ENCODE data around the gene CLMP.
A peak's percentile ranks its signal among the peaks of the same experiment; 100 is the strongest.

Gene CLMP

GRCh38 chr11:123203471-123203870, 8.4 kb upstream of the CLMP start:
- no peak overlapping the region for H3K9ac ChIP-seq (ENCODE audit: low read length)
- no peak overlapping the region for H3K4me3 ChIP-seq (ENCODE audit: low read length)
- H3K27me3 ChIP-seq (replicated peaks; ENCODE audit: control insufficient read depth, insufficient read depth, low read length), result no peaks in the 10 kb centered on the region
- no peaks in the 10 kb centered on the region for H3K9me3 ChIP-seq (ENCODE audit: control insufficient read depth, low read length)
- H3K36me3 ChIP-seq (ENCODE audit: control insufficient read depth, insufficient read depth, low read length, severe bottlenecking), result no peaks in the 10 kb centered on the region
- peaks cover 11% of the 10 kb centered on the region for H3K4me1 ChIP-seq (ENCODE audit: control insufficient read depth, insufficient read depth, low read length)
- no peak for DNase-seq (ENCODE audit: low read depth)

DNA sequence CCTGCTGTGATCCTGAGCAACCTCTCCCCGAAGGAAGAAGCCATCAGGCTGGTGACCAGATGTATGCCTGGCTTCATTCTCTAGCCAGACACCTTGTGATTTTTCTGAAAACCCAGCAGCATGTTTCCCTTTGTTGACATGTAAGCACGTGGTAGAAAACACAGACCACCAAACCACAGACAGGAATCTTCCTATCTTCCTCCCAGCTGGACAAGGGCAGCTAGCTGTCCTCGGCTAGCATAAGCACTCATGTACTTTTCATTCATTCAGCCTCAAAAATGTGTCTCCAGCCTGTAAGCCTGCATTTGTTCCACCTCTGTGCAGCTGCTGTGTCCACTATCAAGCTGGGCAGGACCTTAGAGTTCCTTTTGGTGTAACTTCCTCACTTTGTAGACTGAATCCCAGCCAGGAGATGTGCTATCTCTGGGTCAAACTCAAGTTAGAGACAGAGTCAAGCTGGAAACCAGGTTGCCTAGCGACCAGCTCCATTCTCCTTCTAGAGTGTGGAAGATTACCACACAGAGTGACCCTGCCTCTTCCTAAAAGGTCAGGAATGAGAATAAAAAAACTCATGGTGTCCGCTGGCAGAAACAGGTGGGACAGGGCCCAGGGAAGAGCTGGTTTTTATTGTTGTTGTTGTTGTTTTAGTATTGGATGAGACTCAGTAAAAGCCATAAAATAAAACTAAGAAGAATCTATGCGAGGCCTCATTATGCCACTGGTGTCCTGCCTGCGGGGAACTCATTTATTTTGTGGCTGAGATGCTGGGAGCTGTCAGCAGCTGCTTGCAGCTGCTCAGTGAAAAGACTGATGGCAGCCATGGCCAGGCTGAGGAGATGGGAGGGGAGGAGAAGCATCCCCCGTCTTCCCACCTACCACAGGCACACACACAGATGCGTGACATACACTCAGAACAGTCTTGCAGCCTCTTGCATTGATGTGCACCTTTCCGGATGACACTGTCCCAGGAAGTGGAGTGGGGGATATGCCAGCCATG, 7.4 kb upstream of the CLMP start:
- Histone ChIP-seq H3K9me3 (ENCODE audit: control insufficient read depth, low read length) (no peaks in the 10 kb centered on the region), H3K36me3 (ENCODE audit: control insufficient read depth, insufficient read depth, low read length, severe bottlenecking) (no peaks in the 10 kb centered on the region), H3K27me3 (replicated peaks; ENCODE audit: control insufficient read depth, insufficient read depth, low read length) (no peaks in the 10 kb centered on the region), H3K9ac (ENCODE audit: low read length) (no peak overlapping the region), H3K4me3 (ENCODE audit: low read length) (no peak overlapping the region), H3K4me1 (ENCODE audit: control insufficient read depth, insufficient read depth, low read length) (peaks cover 19% of the 10 kb centered on the region)
- no peak for DNase-seq (ENCODE audit: low read depth)

DNA sequence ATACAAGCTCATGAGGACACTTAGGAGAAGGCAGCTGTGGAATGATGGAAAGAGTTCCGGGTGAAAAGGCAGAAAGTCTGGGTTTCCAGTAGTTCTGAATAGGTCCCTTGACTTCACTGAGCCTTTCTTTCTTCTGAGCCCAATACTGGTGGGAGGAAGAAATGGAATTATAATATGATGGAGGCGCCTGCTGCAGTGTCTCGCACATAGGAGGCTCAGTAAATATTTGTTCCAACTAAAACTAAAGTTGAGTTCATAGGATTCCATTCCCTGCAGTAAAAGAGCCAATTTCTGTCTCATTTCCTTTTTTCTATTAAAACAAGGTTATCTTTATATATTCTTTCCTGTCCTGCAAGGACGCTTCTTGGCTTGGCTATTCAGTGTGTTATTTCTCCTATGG, 5.2 kb upstream of the CLMP start:
- no peaks in the 10 kb centered on the region for H3K9me3 ChIP-seq (ENCODE audit: control insufficient read depth, low read length)
- H3K36me3 ChIP-seq (ENCODE audit: control insufficient read depth, insufficient read depth, low read length, severe bottlenecking), result no peaks in the 10 kb centered on the region
- H3K4me1 ChIP-seq (ENCODE audit: control insufficient read depth, insufficient read depth, low read length), result peaks cover 27% of the 10 kb centered on the region
- no peak overlapping the region for H3K9ac ChIP-seq (ENCODE audit: low read length)
- no peaks in the 10 kb centered on the region for H3K27me3 ChIP-seq (replicated peaks; ENCODE audit: control insufficient read depth, insufficient read depth, low read length)
- no peak overlapping the region for H3K4me3 ChIP-seq (ENCODE audit: low read length)
- no peak for DNase-seq (ENCODE audit: low read depth)

DNA sequence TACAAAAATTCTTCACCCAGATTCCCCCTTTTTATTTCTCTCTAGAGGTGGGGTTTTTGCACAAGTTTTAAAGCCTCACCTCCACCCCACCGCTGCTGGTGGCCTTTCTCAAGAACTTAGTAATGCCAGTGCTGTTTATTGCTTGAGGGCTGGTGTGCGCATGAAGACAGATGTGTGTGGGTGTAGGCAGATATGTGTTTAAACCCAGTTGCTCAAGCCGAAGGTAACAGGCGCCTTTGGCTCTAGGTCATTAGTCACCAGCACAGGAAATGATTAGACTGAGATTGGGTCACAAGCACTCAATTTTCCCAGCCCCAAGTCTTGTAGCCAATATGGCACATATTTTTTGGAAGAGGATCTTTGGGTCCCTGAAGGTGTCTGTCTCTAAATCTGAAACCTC, 2.7 kb upstream of the CLMP start:
- peak; percentile 70 for DNase-seq (ENCODE audit: low read depth)
- H3K27me3 ChIP-seq (replicated peaks; ENCODE audit: control insufficient read depth, insufficient read depth, low read length), result no peaks in the 10 kb centered on the region
- H3K4me1 ChIP-seq (ENCODE audit: control insufficient read depth, insufficient read depth, low read length), result peaks cover 36% of the 10 kb centered on the region
- H3K9me3 ChIP-seq (ENCODE audit: control insufficient read depth, low read length), result no peaks in the 10 kb centered on the region
- peak overlapping the region; percentile 2 for H3K9ac ChIP-seq (ENCODE audit: low read length)
- H3K4me3 ChIP-seq (ENCODE audit: low read length), result no peak overlapping the region
- no peaks in the 10 kb centered on the region for H3K36me3 ChIP-seq (ENCODE audit: control insufficient read depth, insufficient read depth, low read length, severe bottlenecking)

DNA sequence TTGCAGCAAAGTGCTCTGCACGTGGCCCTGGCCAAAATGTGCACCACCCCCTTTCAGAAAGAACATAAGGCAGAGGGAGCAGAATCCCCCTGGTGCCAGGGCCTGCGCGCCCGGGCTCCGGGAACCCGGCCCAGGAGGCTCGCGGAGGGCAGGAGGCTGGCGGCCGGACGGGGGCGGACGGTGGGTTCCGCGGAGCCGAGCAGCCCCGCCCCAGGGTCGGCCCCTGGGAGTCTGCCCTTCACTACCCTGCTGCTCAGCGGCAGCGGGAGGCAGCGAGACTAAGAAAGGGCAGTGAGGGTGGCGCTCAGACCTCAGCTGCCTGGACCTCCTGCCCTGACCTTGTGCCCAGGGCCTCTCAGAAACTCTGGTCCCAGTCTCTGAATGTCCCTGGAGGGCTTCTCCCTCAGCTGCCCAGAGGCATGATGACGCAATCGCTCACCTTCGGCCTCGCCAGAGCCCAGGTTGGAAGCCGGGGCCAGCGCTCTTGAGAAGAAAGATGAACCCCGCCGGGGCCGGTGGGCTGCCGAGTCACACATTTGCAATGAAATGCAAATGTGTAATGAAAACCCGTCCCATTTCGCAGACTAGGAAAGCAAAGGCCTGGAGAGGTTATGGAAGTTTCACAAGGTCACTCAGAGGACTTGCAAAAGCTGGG, 1.1 kb upstream of the CLMP start:
- H3K4me3 ChIP-seq (ENCODE audit: low read length), result peak overlapping the region; percentile 95
- peaks cover 9% of the 10 kb centered on the region for H3K36me3 ChIP-seq (ENCODE audit: control insufficient read depth, insufficient read depth, low read length, severe bottlenecking)
- H3K4me1 ChIP-seq (ENCODE audit: control insufficient read depth, insufficient read depth, low read length), result peaks cover 50% of the 10 kb centered on the region
- no peak for DNase-seq (ENCODE audit: low read depth)
- H3K9me3 ChIP-seq (ENCODE audit: control insufficient read depth, low read length), result no peaks in the 10 kb centered on the region
- H3K27me3 ChIP-seq (replicated peaks; ENCODE audit: control insufficient read depth, insufficient read depth, low read length), result no peaks in the 10 kb centered on the region
- peak overlapping the region; percentile 99 for H3K9ac ChIP-seq (ENCODE audit: low read length)

DNA sequence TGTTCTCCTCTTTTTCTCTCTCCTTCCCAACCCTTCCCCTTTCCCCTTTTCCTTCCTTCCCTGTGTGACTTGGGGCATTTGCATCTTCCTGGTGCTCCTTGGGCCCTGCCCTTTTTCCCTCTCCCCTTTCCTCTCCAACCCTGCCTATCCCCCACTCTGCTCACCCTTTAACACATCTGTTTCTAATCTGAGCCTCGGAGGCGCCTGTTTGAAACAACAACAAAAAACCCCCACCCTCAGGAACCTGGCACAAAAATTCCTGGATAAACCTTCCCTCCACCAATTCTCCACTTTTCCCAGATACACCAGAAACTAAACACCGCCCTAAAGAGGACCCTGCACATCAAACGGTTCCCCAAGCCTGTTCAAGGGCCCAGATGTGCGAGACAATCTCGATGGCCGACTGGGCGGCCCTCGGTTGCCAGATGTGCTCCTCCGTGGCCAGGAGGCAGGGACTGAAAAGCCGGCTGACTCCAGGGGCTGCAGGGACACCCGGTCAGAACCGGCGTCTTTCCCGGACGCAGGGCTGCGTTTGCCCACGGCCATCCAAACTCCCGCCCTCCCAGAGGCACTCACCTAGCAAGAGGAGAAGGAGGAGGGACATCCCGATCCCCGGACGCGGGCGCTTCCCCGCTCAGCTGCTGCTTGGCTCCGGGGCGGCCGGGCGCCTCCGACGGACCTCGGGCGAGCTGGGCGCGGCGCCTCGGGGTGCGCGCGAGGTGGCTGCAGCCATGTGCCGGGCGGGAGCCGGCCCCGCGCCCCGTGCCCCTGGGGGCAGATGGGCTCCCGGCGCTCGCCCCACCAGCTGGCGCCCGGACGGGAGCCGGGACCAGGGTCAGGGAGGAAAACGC, 486 bp downstream of the CLMP start:
- H3K9me3 ChIP-seq (ENCODE audit: control insufficient read depth, low read length), result no peaks in the 10 kb centered on the region
- peaks cover 65% of the 10 kb centered on the region for H3K4me1 ChIP-seq (ENCODE audit: control insufficient read depth, insufficient read depth, low read length)
- peaks cover 13% of the 10 kb centered on the region for H3K36me3 ChIP-seq (ENCODE audit: control insufficient read depth, insufficient read depth, low read length, severe bottlenecking)
- H3K27me3 ChIP-seq (replicated peaks; ENCODE audit: control insufficient read depth, insufficient read depth, low read length), result no peaks in the 10 kb centered on the region
- DNase-seq (ENCODE audit: low read depth), result peak; percentile 69
- H3K4me3 ChIP-seq (ENCODE audit: low read length), result peak overlapping the region; percentile 95
- peak overlapping the region; percentile 99 for H3K9ac ChIP-seq (ENCODE audit: low read length)

DNA sequence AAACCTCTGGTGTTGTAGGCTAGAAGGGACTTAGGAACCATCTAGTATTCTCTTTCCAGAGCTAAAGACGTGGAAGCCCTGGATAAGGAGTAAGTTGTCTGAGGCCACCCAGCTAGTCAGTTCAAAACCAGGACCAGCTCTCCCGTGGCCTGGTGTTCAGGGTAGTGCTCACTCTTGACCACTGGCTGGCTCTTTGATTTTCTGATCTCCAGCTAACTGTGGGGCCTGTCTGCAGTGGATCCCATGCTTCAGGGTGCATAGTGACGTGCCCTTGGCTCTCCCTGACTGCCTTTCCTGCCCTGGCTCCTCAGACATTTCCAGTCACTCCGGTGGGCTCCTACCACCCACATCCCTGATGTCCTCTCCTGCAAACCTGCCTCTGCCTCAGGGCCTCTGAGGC, 1.3 kb downstream of the CLMP start:
- peaks cover 73% of the 10 kb centered on the region for H3K4me1 ChIP-seq (ENCODE audit: control insufficient read depth, insufficient read depth, low read length)
- peak overlapping the region; percentile 99 for H3K9ac ChIP-seq (ENCODE audit: low read length)
- DNase-seq (ENCODE audit: low read depth), result peak; percentile 55
- H3K27me3 ChIP-seq (replicated peaks; ENCODE audit: control insufficient read depth, insufficient read depth, low read length), result no peaks in the 10 kb centered on the region
- peaks cover 20% of the 10 kb centered on the region for H3K36me3 ChIP-seq (ENCODE audit: control insufficient read depth, insufficient read depth, low read length, severe bottlenecking)
- peak overlapping the region; percentile 95 for H3K4me3 ChIP-seq (ENCODE audit: low read length)
- H3K9me3 ChIP-seq (ENCODE audit: control insufficient read depth, low read length), result no peaks in the 10 kb centered on the region

- Histone ChIP-seq H3K4me1 (ENCODE audit: control insufficient read depth, insufficient read depth, low read length) (peaks cover 78% of the 10 kb centered on the region), H3K36me3 (ENCODE audit: control insufficient read depth, insufficient read depth, low read length, severe bottlenecking) (peaks cover 32% of the 10 kb centered on the region), H3K4me3 (ENCODE audit: low read length) (peak overlapping the region; percentile 95), H3K9me3 (ENCODE audit: control insufficient read depth, low read length) (no peaks in the 10 kb centered on the region), H3K9ac (ENCODE audit: low read length) (peak overlapping the region; percentile 99), H3K27me3 (replicated peaks; ENCODE audit: control insufficient read depth, insufficient read depth, low read length) (no peaks in the 10 kb centered on the region)
- DNase-seq (ENCODE audit: low read depth), result no peak
Observed at GRCh38 chr11:123191939-123192338, 3.1 kb downstream of the CLMP start.

DNA sequence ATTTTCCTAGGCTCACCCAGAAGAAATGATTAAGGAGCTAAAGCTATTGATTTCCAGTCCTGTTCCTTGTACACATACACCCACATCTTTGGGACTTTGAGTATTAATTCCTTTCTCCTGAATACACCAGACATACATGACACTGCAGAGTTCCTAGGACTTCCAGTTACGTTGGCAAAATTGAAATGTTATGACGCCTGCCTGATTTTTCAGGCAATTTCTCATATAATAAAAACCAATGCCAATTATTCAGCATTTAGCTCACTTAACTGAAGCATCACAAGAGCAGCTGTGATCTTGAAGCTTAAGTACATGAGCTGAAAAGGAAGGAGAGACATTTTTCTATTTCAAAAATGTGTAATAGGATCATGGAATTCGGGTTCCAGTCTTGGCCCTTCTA, 4.5 kb downstream of the CLMP start:
- Histone ChIP-seq H3K9me3 (ENCODE audit: control insufficient read depth, low read length) (no peaks in the 10 kb centered on the region), H3K27me3 (replicated peaks; ENCODE audit: control insufficient read depth, insufficient read depth, low read length) (no peaks in the 10 kb centered on the region), H3K36me3 (ENCODE audit: control insufficient read depth, insufficient read depth, low read length, severe bottlenecking) (peaks cover 44% of the 10 kb centered on the region), H3K4me1 (ENCODE audit: control insufficient read depth, insufficient read depth, low read length) (peaks cover 80% of the 10 kb centered on the region), H3K9ac (ENCODE audit: low read length) (peak overlapping the region; percentile 5), H3K4me3 (ENCODE audit: low read length) (peak overlapping the region; percentile 22)
- no peak for DNase-seq (ENCODE audit: low read depth)

DNA sequence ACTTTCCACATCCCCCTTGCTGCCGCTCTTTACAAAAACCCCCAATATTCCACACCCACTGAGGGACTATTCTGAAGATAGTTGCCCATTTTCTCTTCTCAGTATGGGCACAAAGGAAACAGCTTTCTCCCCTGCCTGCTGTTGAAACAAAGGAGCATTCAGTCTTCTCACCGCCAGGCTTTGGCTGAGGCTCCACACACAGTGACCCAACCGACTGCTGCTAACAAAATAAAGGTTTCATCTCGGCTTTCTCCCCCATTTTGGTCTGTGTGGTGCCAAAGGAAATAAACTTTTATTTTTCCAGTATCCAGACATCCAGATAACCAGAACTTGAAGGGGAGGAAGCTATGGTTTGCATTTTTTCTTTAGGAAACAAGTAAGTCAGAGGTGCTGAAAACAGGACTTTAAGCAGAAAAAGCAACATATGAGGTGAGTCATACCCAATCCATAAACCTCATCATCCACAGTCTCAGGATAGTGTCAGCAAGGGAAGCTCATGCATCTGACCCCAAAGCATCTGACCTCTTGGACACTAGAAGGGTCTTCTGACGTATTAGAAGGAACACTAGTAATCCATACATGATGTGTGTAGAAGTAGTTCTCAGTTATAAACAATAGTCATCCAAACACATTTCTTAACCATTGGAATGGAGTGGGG, 6.4 kb downstream of the CLMP start:
- DNase-seq (ENCODE audit: low read depth), result peak; percentile 63
- H3K36me3 ChIP-seq (ENCODE audit: control insufficient read depth, insufficient read depth, low read length, severe bottlenecking), result peaks cover 53% of the 10 kb centered on the region
- H3K9ac ChIP-seq (ENCODE audit: low read length), result peak overlapping the region; percentile 67
- no peaks in the 10 kb centered on the region for H3K9me3 ChIP-seq (ENCODE audit: control insufficient read depth, low read length)
- peaks cover 97% of the 10 kb centered on the region for H3K4me1 ChIP-seq (ENCODE audit: control insufficient read depth, insufficient read depth, low read length)
- H3K4me3 ChIP-seq (ENCODE audit: low read length), result peak overlapping the region; percentile 63
- H3K27me3 ChIP-seq (replicated peaks; ENCODE audit: control insufficient read depth, insufficient read depth, low read length), result no peaks in the 10 kb centered on the region
